SK-N-SH treated with all-trans-retinoic acid at 6 μM for 48 hours (cell line): ENCODE results near the gene PCDHGA7.

ENCODE experiments used
- ATAC-seq: fragments of 200-7000 bp; cut with Tn5 transposase; 3 replicates; pipeline ENCODE4 v1.9.1; 2020; ENCODE audit warnings: mild to moderate bottlenecking, moderate library complexity
- ARNTL ChIP-seq: fragments of 450-650 bp; formaldehyde crosslinking; IDR thresholded peaks from 2 replicates; pipeline ENCODE4 v1.5.0; 2020; ENCODE audit warnings: low read depth, mild to moderate bottlenecking, moderate library complexity, borderline replicate concordance
- BACH2 ChIP-seq: fragments of 250-450 bp; sonication (Bioruptor Pico); IDR thresholded peaks from 2 replicates; pipeline ENCODE4 v1.9.0; 2021; ENCODE audit warnings: mild to moderate bottlenecking, borderline replicate concordance
- CSDC2 ChIP-seq: fragments of 250-450 bp; sonication (Bioruptor Pico); IDR thresholded peaks from 2 replicates; pipeline ENCODE4 v1.5.0; 2020; ENCODE audit warnings: mild to moderate bottlenecking, moderate library complexity
- ESRRG ChIP-seq: fragments of 250-450 bp; sonication (Bioruptor Pico); IDR thresholded peaks from 2 replicates; pipeline ENCODE4 v1.6.1; 2021; ENCODE audit warnings: mild to moderate bottlenecking
- GLIS3 ChIP-seq: fragments of 250-450 bp; sonication (Bioruptor Pico); IDR thresholded peaks from 2 replicates; pipeline ENCODE4 v1.5.0; 2020; ENCODE audit warnings: mild to moderate bottlenecking, moderate library complexity
- ISL1 ChIP-seq: fragments of 250-450 bp; sonication (Bioruptor Pico); IDR thresholded peaks from 2 replicates; pipeline ENCODE4 v2.1.2; 2022; ENCODE audit warnings: mild to moderate bottlenecking, moderate library complexity
- OSR1 ChIP-seq: fragments of 250-450 bp; sonication (Bioruptor Pico); IDR thresholded peaks from 2 replicates; pipeline ENCODE4 v1.8.0; 2022; ENCODE audit warnings: moderate library complexity, mild to moderate bottlenecking, inconsistent platforms
- PPARA ChIP-seq: fragments of 250-450 bp; sonication (Bioruptor Pico); IDR thresholded peaks from 2 replicates; pipeline ENCODE4 v1.5.0; 2020; ENCODE audit warnings: mild to moderate bottlenecking, borderline replicate concordance
- SNAI2 ChIP-seq: fragments of 250-450 bp; sonication (Bioruptor Pico); IDR thresholded peaks from 2 replicates; pipeline ENCODE4 v1.5.0; 2020; ENCODE audit warnings: mild to moderate bottlenecking, moderate library complexity
- TCF4 ChIP-seq: fragments of 250-450 bp; sonication (Bioruptor Pico); IDR thresholded peaks from 2 replicates; pipeline ENCODE4 v1.8.0; 2021; ENCODE audit warnings: mild to moderate bottlenecking, moderate library complexity, borderline replicate concordance
- TOX ChIP-seq: fragments of 250-450 bp; sonication (Bioruptor Pico); IDR thresholded peaks from 2 replicates; pipeline ENCODE4 v1.8.0; 2021; ENCODE audit warnings: mild to moderate bottlenecking, moderate library complexity, borderline replicate concordance
- ZFP3 ChIP-seq: fragments of 250-450 bp; sonication (Bioruptor Pico); IDR thresholded peaks from 2 replicates; pipeline ENCODE4 v1.5.0; 2020; ENCODE audit warnings: mild to moderate bottlenecking, moderate library complexity
- ZFP30 ChIP-seq: fragments of 450-650 bp; formaldehyde crosslinking; IDR thresholded peaks from 2 replicates; pipeline ENCODE4 v1.5.0; 2022; ENCODE audit warnings: mild to moderate bottlenecking, moderate library complexity
- ZNF565 ChIP-seq: fragments of 450-650 bp; formaldehyde crosslinking; conservative IDR thresholded peaks from 2 replicates; pipeline ENCODE4 v1.5.0; 2020; ENCODE audit warnings: low read depth, mild to moderate bottlenecking, moderate library complexity
- ZNF8 ChIP-seq: fragments of 450-650 bp; formaldehyde crosslinking; IDR thresholded peaks from 2 replicates; pipeline ENCODE4 v1.5.0; 2020; ENCODE audit warnings: mild to moderate bottlenecking, moderate library complexity
- TF ChIP-seq, protein P1 (sequence below): fragments of 250-450 bp; sonication (Bioruptor Pico); IDR thresholded peaks from 2 replicates; pipeline ENCODE4 v1.8.0; 2020; ENCODE audit warnings: mild to moderate bottlenecking, moderate library complexity, borderline replicate concordance
- TF ChIP-seq, protein P2 (sequence below): fragments of 250-450 bp; sonication (Bioruptor Pico); IDR thresholded peaks from 2 replicates; pipeline ENCODE4 v1.5.1; 2020; ENCODE audit warnings: low read depth, mild to moderate bottlenecking, moderate library complexity
- TF ChIP-seq, protein P3 (sequence below): fragments of 250-450 bp; sonication (Bioruptor Pico); IDR thresholded peaks from 2 replicates; pipeline ENCODE4 v1.8.0; 2021; ENCODE audit warnings: low read depth, mild to moderate bottlenecking, moderate library complexity, borderline replicate concordance
- TF ChIP-seq, protein P4 (sequence below): fragments of 250-450 bp; sonication (Bioruptor Pico); IDR thresholded peaks from 2 replicates; pipeline ENCODE4 v1.5.1; 2021; ENCODE audit warnings: mild to moderate bottlenecking, moderate library complexity
- TF ChIP-seq, protein P5 (sequence below): fragments of 250-450 bp; sonication (Bioruptor Pico); IDR thresholded peaks from 2 replicates; pipeline ENCODE4 v1.5.0; 2020; ENCODE audit warnings: mild to moderate bottlenecking, moderate library complexity

Gene PCDHGA7

DNA sequence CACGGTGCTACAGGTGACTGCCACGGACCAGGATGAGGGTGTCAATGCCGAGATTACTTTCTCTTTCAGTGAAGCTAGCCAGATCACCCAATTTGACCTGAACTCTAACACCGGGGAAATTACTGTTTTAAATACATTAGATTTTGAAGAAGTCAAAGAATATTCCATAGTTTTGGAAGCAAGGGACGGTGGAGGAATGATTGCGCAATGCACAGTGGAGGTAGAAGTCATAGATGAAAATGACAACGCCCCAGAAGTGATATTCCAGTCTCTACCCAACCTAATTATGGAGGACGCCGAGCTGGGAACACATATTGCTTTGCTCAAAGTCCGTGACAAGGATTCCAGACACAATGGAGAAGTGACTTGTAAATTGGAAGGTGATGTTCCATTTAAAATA lies 6.1 kb downstream of the PCDHGA7 start (continued):
- TF ChIP-seq, protein P1, sequence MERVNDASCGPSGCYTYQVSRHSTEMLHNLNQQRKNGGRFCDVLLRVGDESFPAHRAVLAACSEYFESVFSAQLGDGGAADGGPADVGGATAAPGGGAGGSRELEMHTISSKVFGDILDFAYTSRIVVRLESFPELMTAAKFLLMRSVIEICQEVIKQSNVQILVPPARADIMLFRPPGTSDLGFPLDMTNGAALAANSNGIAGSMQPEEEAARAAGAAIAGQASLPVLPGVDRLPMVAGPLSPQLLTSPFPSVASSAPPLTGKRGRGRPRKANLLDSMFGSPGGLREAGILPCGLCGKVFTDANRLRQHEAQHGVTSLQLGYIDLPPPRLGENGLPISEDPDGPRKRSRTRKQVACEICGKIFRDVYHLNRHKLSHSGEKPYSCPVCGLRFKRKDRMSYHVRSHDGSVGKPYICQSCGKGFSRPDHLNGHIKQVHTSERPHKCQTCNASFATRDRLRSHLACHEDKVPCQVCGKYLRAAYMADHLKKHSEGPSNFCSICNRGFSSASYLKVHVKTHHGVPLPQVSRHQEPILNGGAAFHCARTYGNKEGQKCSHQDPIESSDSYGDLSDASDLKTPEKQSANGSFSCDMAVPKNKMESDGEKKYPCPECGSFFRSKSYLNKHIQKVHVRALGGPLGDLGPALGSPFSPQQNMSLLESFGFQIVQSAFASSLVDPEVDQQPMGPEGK (CRISPR knock-in tag), result no peak
- no peak for TF ChIP-seq ISL1 (CRISPR knock-in tag)
- TF ChIP-seq, protein P2, sequence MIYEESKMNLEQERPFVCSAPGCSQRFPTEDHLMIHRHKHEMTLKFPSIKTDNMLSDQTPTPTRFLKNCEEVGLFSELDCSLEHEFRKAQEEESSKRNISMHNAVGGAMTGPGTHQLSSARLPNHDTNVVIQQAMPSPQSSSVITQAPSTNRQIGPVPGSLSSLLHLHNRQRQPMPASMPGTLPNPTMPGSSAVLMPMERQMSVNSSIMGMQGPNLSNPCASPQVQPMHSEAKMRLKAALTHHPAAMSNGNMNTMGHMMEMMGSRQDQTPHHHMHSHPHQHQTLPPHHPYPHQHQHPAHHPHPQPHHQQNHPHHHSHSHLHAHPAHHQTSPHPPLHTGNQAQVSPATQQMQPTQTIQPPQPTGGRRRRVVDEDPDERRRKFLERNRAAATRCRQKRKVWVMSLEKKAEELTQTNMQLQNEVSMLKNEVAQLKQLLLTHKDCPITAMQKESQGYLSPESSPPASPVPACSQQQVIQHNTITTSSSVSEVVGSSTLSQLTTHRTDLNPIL (CRISPR knock-in tag), result no peak

DNA sequence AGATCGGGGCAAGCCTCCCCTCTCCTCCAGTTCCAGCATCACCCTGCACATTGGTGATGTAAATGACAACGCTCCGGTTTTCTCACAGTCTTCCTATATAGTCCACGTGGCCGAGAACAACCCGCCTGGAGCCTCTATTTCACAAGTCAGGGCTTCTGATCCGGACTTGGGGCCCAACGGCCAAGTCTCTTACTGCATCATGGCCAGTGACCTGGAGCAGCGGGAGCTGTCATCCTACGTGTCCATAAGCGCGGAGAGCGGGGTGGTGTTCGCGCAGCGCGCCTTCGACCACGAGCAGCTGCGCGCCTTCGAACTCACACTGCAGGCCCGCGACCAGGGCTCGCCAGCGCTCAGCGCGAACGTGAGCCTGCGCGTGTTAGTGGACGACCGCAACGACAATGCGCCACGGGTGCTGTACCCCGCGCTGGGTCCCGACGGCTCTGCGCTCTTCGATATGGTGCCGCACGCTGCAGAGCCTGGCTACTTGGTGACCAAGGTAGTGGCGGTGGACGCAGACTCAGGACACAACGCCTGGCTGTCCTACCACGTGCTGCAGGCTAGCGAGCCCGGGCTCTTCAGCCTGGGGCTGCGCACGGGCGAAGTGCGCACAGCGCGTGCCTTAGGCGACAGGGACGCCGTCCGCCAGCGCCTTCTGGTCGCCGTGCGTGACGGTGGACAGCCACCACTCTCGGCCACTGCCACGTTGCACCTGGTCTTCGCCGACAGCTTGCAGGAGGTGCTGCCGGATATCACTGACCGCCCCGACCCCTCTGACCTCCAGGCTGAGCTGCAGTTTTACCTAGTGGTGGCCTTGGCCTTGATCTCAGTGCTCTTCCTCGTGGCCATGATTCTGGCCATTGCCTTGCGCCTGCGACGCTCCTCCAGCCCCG lies 6.9 kb downstream of the PCDHGA7 start:
- TF ChIP-seq PPARA (no peak), ZFP30 (CRISPR knock-in tag) (no peak), TOX (CRISPR knock-in tag) (no peak), CSDC2 (no peak)
- TF ChIP-seq, protein P3, sequence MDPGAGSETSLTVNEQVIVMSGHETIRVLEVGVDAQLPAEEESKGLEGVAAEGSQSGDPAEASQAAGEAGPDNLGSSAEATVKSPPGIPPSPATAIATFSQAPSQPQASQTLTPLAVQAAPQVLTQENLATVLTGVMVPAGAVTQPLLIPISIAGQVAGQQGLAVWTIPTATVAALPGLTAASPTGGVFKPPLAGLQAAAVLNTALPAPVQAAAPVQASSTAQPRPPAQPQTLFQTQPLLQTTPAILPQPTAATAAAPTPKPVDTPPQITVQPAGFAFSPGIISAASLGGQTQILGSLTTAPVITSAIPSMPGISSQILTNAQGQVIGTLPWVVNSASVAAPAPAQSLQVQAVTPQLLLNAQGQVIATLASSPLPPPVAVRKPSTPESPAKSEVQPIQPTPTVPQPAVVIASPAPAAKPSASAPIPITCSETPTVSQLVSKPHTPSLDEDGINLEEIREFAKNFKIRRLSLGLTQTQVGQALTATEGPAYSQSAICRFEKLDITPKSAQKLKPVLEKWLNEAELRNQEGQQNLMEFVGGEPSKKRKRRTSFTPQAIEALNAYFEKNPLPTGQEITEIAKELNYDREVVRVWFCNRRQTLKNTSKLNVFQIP, result no peak
- TF ChIP-seq, all 23 proteins: peak for 0
- ATAC-seq, result no peak

DNA sequence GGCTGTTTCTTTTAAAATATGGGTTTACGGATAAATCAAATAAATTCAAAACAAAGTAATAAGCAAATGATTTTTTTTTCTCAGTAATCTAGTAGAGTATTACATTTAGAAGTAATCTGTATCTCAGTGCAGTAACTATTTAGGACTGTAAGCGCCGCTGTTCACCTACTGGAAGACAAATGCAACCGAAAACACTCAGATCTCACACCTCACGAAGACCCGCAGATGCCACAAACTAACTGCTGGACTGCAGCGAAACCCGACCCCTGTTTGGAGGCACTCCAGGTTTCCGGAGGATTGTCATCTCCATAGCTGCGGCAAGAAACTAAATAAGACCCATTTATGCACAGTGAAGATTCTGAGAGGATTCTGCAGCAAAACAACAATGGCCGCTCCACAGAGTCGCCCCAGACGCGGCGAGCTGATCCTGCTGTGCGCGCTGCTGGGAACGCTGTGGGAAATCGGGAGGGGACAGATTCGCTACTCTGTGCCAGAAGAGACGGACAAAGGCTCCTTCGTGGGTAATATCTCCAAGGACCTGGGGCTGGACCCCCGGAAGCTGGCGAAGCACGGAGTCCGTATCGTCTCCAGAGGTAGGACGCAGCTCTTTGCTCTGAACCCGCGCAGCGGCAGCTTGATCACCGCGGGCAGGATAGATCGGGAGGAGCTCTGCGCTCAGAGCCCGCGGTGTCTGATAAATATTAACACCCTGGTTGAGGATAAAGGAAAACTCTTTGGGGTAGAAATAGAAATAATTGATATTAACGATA lies 10.1 kb downstream of the PCDHGA7 start, which contains the start of gene PCDHGA8:
Gene PCDHGA8 (plus strand): TSS at position 205 of the 770 bp plus-strand sequence. CDS start 181 bp downstream, at position 386.
- no peak for ATAC-seq
- no peak for TF ChIP-seq BACH2
- TF ChIP-seq OSR1 (CRISPR knock-in tag), result no peak
- no peak for TF ChIP-seq ZNF8 (CRISPR knock-in tag)
- no peak for TF ChIP-seq PPARA
- no peak for TF ChIP-seq GLIS3 (CRISPR knock-in tag)
- TF ChIP-seq CSDC2, result no peak
- TF ChIP-seq, protein P4, sequence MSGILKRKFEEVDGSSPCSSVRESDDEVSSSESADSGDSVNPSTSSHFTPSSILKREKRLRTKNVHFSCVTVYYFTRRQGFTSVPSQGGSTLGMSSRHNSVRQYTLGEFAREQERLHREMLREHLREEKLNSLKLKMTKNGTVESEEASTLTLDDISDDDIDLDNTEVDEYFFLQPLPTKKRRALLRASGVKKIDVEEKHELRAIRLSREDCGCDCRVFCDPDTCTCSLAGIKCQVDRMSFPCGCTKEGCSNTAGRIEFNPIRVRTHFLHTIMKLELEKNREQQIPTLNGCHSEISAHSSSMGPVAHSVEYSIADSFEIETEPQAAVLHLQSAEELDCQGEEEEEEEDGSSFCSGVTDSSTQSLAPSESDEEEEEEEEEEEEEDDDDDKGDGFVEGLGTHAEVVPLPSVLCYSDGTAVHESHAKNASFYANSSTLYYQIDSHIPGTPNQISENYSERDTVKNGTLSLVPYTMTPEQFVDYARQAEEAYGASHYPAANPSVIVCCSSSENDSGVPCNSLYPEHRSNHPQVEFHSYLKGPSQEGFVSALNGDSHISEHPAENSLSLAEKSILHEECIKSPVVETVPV (CRISPR knock-in tag), result no peak
- TF ChIP-seq, protein P5, sequence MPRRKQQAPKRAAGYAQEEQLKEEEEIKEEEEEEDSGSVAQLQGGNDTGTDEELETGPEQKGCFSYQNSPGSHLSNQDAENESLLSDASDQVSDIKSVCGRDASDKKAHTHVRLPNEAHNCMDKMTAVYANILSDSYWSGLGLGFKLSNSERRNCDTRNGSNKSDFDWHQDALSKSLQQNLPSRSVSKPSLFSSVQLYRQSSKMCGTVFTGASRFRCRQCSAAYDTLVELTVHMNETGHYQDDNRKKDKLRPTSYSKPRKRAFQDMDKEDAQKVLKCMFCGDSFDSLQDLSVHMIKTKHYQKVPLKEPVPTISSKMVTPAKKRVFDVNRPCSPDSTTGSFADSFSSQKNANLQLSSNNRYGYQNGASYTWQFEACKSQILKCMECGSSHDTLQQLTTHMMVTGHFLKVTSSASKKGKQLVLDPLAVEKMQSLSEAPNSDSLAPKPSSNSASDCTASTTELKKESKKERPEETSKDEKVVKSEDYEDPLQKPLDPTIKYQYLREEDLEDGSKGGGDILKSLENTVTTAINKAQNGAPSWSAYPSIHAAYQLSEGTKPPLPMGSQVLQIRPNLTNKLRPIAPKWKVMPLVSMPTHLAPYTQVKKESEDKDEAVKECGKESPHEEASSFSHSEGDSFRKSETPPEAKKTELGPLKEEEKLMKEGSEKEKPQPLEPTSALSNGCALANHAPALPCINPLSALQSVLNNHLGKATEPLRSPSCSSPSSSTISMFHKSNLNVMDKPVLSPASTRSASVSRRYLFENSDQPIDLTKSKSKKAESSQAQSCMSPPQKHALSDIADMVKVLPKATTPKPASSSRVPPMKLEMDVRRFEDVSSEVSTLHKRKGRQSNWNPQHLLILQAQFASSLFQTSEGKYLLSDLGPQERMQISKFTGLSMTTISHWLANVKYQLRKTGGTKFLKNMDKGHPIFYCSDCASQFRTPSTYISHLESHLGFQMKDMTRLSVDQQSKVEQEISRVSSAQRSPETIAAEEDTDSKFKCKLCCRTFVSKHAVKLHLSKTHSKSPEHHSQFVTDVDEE (CRISPR knock-in tag), result no peak
- no peak for TF ChIP-seq ARNTL (CRISPR knock-in tag)

DNA sequence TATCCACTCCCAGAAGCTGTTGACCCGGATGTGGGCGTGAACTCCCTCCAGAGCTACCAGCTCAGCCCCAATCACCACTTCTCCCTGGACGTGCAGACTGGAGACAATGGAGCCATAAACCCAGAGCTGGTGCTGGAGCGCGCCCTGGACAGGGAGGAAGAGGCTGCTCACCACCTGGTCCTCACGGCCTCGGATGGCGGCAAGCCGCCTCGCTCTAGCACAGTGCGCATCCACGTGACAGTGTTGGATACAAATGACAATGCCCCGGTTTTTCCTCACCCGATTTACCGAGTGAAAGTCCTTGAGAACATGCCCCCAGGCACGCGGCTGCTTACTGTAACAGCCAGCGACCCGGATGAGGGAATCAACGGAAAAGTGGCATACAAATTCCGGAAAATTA lies 10.7 kb downstream of the PCDHGA7 start:
- no peak for ATAC-seq
- no peak for TF ChIP-seq TCF4 (CRISPR knock-in tag)
- TF ChIP-seq ZFP3 (CRISPR knock-in tag), result no peak
- TF ChIP-seq SNAI2, result no peak
- no peak for TF ChIP-seq ISL1 (CRISPR knock-in tag)
- no peak for TF ChIP-seq ARNTL (CRISPR knock-in tag)
- TF ChIP-seq TOX (CRISPR knock-in tag), result no peak
- TF ChIP-seq ESRRG (CRISPR knock-in tag), result no peak
- TF ChIP-seq, protein P1 (CRISPR knock-in tag), result no peak
- TF ChIP-seq, protein P4 (CRISPR knock-in tag), result no peak
- no peak for TF ChIP-seq BACH2
- TF ChIP-seq ZNF565 (CRISPR knock-in tag), result no peak
- TF ChIP-seq PPARA, result no peak
- no peak for TF ChIP-seq ZFP30 (CRISPR knock-in tag)
- no peak for TF ChIP-seq CSDC2
- TF ChIP-seq, all 23 proteins: peak for 0
